Astrocyte (in vitro differentiated cells and primary cell): Measurements from ENCODE around the gene WDR11. TPM values are rescaled to one million over a fixed set of nuclear protein-coding genes. Genes with fewer than 3 reads are reported as not detected.

Source experiments
- DNase-seq: peaks from one replicate; pipeline ENCODE4 v3.0.0-alpha.2; 2010; ENCODE audit warnings: low read depth
- FAIRE-seq: peaks from 2 replicates; lab custom pipeline; 2011; peaks lifted over from hg19 to GRCh38; lab: Jason Lieb, UNC
- H2AFZ ChIP-seq: 2 replicates; pipeline ENCODE4 v1.6.0; 2012; ENCODE audit warnings: low read depth, low read length, inconsistent platforms
- H3K27ac ChIP-seq: 2 replicates; pipeline ENCODE4 v1.5.1; 2011; ENCODE audit warnings: low read depth, low read length, inconsistent platforms
- H3K27me3 ChIP-seq: 2 replicates; pipeline ENCODE4 v1.6.0; 2011; ENCODE audit warnings: low read length, inconsistent platforms; ENCODE audit not compliant: insufficient read depth
- H3K36me3 ChIP-seq: 2 replicates; pipeline ENCODE4 v1.5.1; 2011; ENCODE audit warnings: low read length, inconsistent platforms; ENCODE audit not compliant: insufficient read depth
- H3K4me1 ChIP-seq: 2 replicates; pipeline ENCODE4 v1.5.1; 2011; ENCODE audit warnings: low read length, inconsistent platforms; ENCODE audit not compliant: insufficient read depth
- H3K4me2 ChIP-seq: 2 replicates; pipeline ENCODE4 v1.6.0; 2012; ENCODE audit warnings: low read length, inconsistent platforms
- H3K4me3 ChIP-seq: 2 replicates; pipeline ENCODE4 v1.5.1; 2011; ENCODE audit warnings: low read depth, mild to moderate bottlenecking, low read length, inconsistent platforms; ENCODE audit not compliant: insufficient read depth
- H3K79me2 ChIP-seq: 2 replicates; pipeline ENCODE4 v1.6.0; 2012; ENCODE audit warnings: mild to moderate bottlenecking, low read length, inconsistent platforms; ENCODE audit not compliant: insufficient read depth
- H3K9ac ChIP-seq: 2 replicates; pipeline ENCODE4 v1.6.0; 2012; ENCODE audit warnings: mild to moderate bottlenecking, low read length, inconsistent platforms
- H3K9me3 ChIP-seq: 2 replicates; pipeline ENCODE4 v1.5.1; 2012; ENCODE audit warnings: low read depth, mild to moderate bottlenecking, low read length, inconsistent platforms; ENCODE audit not compliant: insufficient read depth
- H4K20me1 ChIP-seq: 2 replicates; pipeline ENCODE4 v1.6.0; 2012; ENCODE audit warnings: low read length, inconsistent platforms; ENCODE audit not compliant: insufficient read depth
- H3K27ac Mint-ChIP-seq: one replicate; pipeline ENCODE4 v1.8.0; 2021; ENCODE audit warnings: mild to moderate bottlenecking, mixed read lengths; ENCODE audit not compliant: unreplicated experiment
- H3K27me3 Mint-ChIP-seq: one replicate; pipeline ENCODE4 v1.8.0; 2021; ENCODE audit warnings: low read depth, mixed read lengths; ENCODE audit not compliant: unreplicated experiment
- H3K36me3 Mint-ChIP-seq: one replicate; pipeline ENCODE4 v1.8.0; 2021; ENCODE audit warnings: low read depth, mixed read lengths; ENCODE audit not compliant: unreplicated experiment
- H3K4me1 Mint-ChIP-seq: one replicate; pipeline ENCODE4 v1.8.0; 2021; ENCODE audit warnings: low read depth, mixed read lengths; ENCODE audit not compliant: unreplicated experiment
- H3K4me3 Mint-ChIP-seq: one replicate; pipeline ENCODE4 v1.8.0; 2021; ENCODE audit warnings: mild to moderate bottlenecking, moderate library complexity, mixed read lengths; ENCODE audit not compliant: unreplicated experiment
- H3K9me3 Mint-ChIP-seq: one replicate; pipeline ENCODE4 v1.8.0; 2021; ENCODE audit warnings: mild to moderate bottlenecking, mixed read lengths; ENCODE audit not compliant: unreplicated experiment
- CTCF ChIP-seq: IDR thresholded peaks from 2 replicates; pipeline ENCODE4 v1.5.1; 2011; ENCODE audit warnings: low read depth, mild to moderate bottlenecking, inconsistent platforms, low read length, moderate library complexity; ENCODE audit not compliant: insufficient read depth
- EZH2 ChIP-seq: IDR thresholded peaks from 2 replicates; pipeline ENCODE4 v1.6.1; 2012; ENCODE audit warnings: mild to moderate bottlenecking, low read length, inconsistent platforms; ENCODE audit not compliant: insufficient read depth
- total RNA-seq: library from RNA; stranded (reverse); gene quantifications from 2 replicates; pipeline ENCODE4 v1.2.1, GENCODE V29; 2021

The WDR11 gene
- total RNA-seq, 1 donor from 2014 or later: 55.8 TPM

- H3K27ac Mint-ChIP-seq: no peak overlapping the region
- Histone ChIP-seq H3K4me1 (no peaks in the 10 kb centered on the region), H3K27me3 (peaks cover 3% of the 10 kb centered on the region), H4K20me1 (no peaks in the 10 kb centered on the region), H3K9me3 (no peaks in the 10 kb centered on the region), H3K27ac (no peak overlapping the region), H3K4me2 (no peak overlapping the region), H3K36me3 (no peaks in the 10 kb centered on the region), H3K4me3 (no peak overlapping the region), H3K79me2 (no peaks in the 10 kb centered on the region), H2AFZ (no peak overlapping the region), H3K9ac (no peak overlapping the region)
- FAIRE-seq: no peak
- no peak for DNase-seq
- H3K4me1 Mint-ChIP-seq: no peaks in the 10 kb centered on the region
- TF ChIP-seq CTCF (no peak), EZH2 (no peak)
- peaks cover 10% of the 10 kb centered on the region for H3K27me3 Mint-ChIP-seq
- no peak overlapping the region for H3K4me3 Mint-ChIP-seq
- H3K9me3 Mint-ChIP-seq: no peaks in the 10 kb centered on the region
- no peaks in the 10 kb centered on the region for H3K36me3 Mint-ChIP-seq
These were observed 17.8 kb upstream of the WDR11 start for GRCh38 chr10:120833222-120833928.

- no peak for DNase-seq
These were observed 15.6 kb upstream of the WDR11 start for GRCh38 chr10:120835603-120836002.

More at GRCh38 chr10:120835603-120836002, 15.6 kb upstream of the WDR11 start:
- no peaks in the 10 kb centered on the region for H3K36me3 Mint-ChIP-seq
- no peak overlapping the region for H3K4me3 Mint-ChIP-seq
- H3K9ac ChIP-seq: no peak overlapping the region
- H2AFZ ChIP-seq: no peak overlapping the region
- no peaks in the 10 kb centered on the region for H3K79me2 ChIP-seq
- H3K4me3 ChIP-seq: no peak overlapping the region
- no peak overlapping the region for H3K4me2 ChIP-seq
- H3K4me1 Mint-ChIP-seq: peaks cover 1% of the 10 kb centered on the region
- no peak overlapping the region for H3K27ac Mint-ChIP-seq
- H3K9me3 Mint-ChIP-seq: no peaks in the 10 kb centered on the region
- H3K27me3 ChIP-seq: peaks cover 5% of the 10 kb centered on the region
- no peaks in the 10 kb centered on the region for H3K36me3 ChIP-seq
- H3K9me3 ChIP-seq: no peaks in the 10 kb centered on the region
- no peak for TF ChIP-seq CTCF
- TF ChIP-seq EZH2: no peak
- H4K20me1 ChIP-seq: no peaks in the 10 kb centered on the region
- no peak overlapping the region for H3K27ac ChIP-seq
- H3K27me3 Mint-ChIP-seq: peaks cover 6% of the 10 kb centered on the region
- FAIRE-seq: no peak
- H3K4me1 ChIP-seq: no peaks in the 10 kb centered on the region
